H1 (cell line): ENCODE measurements around the gene ADGRB3. TPM values are rescaled to one million over a fixed set of nuclear protein-coding genes. Genes with fewer than 3 reads are reported as not detected.

Experiments
- ASH2L ChIP-seq: fragments of 200-600, 300-600 bp; sonication (generic); IDR thresholded peaks from one replicate; pipeline ENCODE4 v1.7.1; 2017; ENCODE audit warnings: low read length
- NRF1 ChIP-seq: IDR thresholded peaks from 2 replicates; pipeline ENCODE4 v1.6.1; 2011; ENCODE audit warnings: mild to moderate bottlenecking, low read depth, low read length, improper control_type of control experiment
- polyA plus RNA-seq, 7 experiments: library from polyadenylated mRNA; depleted of rRNA in 3 of 7; stranded (reverse) in 5 of 7; unstranded in 2 of 7; fragments of >200 nt in 5 of 7; fragments of 200-250 nt in 2 of 7; gene quantifications; 1 replicate in 5 of 7; 2 replicates in 1 of 7; 4 replicates in 1 of 7; pipeline versions ENCODE4 v1.2.1 to v1.2.3, GENCODE V29; 2011 to 2013; ENCODE audit warnings: missing spikeins in 2 of 7, mixed read lengths in 2 of 7
- total RNA-seq: library from RNA; stranded (reverse); fragmentation: NEBNext Ultra II Directional; extraction: Animal tissue kit (Norgen Biotek cat#: 25700); gene quantifications from 2 replicates; pipeline ENCODE4 v1.2.1, GENCODE V29; 2021

ADGRB3 gene
- total and polyA plus RNA-seq, 2 of the 8 experiments (the other 6 are each of a cell fraction or from before 2014, with no cell fraction given): 0.35 to 1.2 TPM

DNA sequence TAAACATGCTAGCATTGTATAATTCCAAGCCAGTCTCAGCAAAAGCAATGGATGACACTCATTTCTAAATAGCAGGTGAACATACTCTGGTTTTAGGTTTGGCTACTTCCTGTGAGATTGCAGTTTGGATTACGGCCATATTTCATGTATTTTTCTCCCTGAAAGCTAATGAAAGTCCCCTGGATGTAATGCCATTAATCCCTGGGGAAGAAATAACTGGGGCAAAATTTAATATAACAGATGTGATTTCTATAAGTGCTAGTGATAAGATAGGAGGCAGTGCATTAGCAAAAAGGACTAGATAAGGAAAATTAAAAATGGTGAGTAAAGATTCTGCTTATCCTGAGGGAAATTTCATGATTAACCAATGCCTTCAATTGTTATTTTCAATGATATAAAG is 238.2 kb downstream of the ADGRB3 start (continued):
- no peak for TF ChIP-seq ASH2L
- TF ChIP-seq NRF1: no peak
